ENCODE results near the gene OR10A2.
"Not testable (repeated sequence)": the region's sequence is repeated elsewhere in the genome, so short reads cannot be mapped to it uniquely, and the experiment has no call there.

The OR10A2 gene

GRCh38 chr11:6855971-6856541 lies 6.8 kb upstream of the OR10A2 start:
- H3K9me3 Mint-ChIP-seq: peaks cover 17% of the 10 kb centered on the region
- H3K4me1 Mint-ChIP-seq (ENCODE audit: low read depth): no peaks in the 10 kb centered on the region
- no peak overlapping the region for H3K4me3 Mint-ChIP-seq
- intact Hi-C loops (cut with micrococcal nuclease): no loop called here
- no peak overlapping the region for H3K27ac Mint-ChIP-seq
- no peaks in the 10 kb centered on the region for H3K36me3 Mint-ChIP-seq (ENCODE audit: low read depth)
- H3K27me3 Mint-ChIP-seq: no peaks in the 10 kb centered on the region

GRCh38 chr11:6856871-6857270 lies 6.0 kb upstream of the OR10A2 start:
- no peaks in the 10 kb centered on the region for H3K4me1 Mint-ChIP-seq (ENCODE audit: low read depth)
- no peak overlapping the region for H3K27ac Mint-ChIP-seq
- intact Hi-C loops (cut with micrococcal nuclease): no loop called here
- peaks cover 10% of the 10 kb centered on the region for H3K9me3 Mint-ChIP-seq
- H3K4me3 Mint-ChIP-seq: no peak overlapping the region
- no peaks in the 10 kb centered on the region for H3K27me3 Mint-ChIP-seq
- no peaks in the 10 kb centered on the region for H3K36me3 Mint-ChIP-seq (ENCODE audit: low read depth)

- intact Hi-C loops (cut with micrococcal nuclease): no loop called here
- H3K9me3 Mint-ChIP-seq: no peaks in the 10 kb centered on the region
- peaks cover 5% of the 10 kb centered on the region for H3K4me1 Mint-ChIP-seq (ENCODE audit: low read depth)
- no peak overlapping the region for H3K27ac Mint-ChIP-seq
- no peaks in the 10 kb centered on the region for H3K27me3 Mint-ChIP-seq
- H3K36me3 Mint-ChIP-seq (ENCODE audit: low read depth): no peaks in the 10 kb centered on the region
- H3K4me3 Mint-ChIP-seq: no peak overlapping the region
Measured at GRCh38 chr11:6864438-6864837, 1.6 kb downstream of the OR10A2 start.

GRCh38 chr11:6871278-6871677 lies 8.4 kb downstream of the OR10A2 start:
- no peaks in the 10 kb centered on the region for H3K9me3 Mint-ChIP-seq
- H3K27me3 Mint-ChIP-seq: no peaks in the 10 kb centered on the region
- no peak overlapping the region for H3K27ac Mint-ChIP-seq
- no peaks in the 10 kb centered on the region for H3K4me1 Mint-ChIP-seq (ENCODE audit: low read depth)
- H3K36me3 Mint-ChIP-seq (ENCODE audit: low read depth): no peaks in the 10 kb centered on the region
- H3K4me3 Mint-ChIP-seq: no peak overlapping the region
- intact Hi-C loops (cut with micrococcal nuclease): no loop called here

- intact Hi-C loops (cut with micrococcal nuclease): no loop called here
- H3K36me3 Mint-ChIP-seq (ENCODE audit: low read depth): no peaks in the 10 kb centered on the region
Measured at GRCh38 chr11:6875761-6876160, 12.9 kb downstream of the OR10A2 start.

GRCh38 chr11:6876325-6876724 lies 13.5 kb downstream of the OR10A2 start, which contains the start of gene OR10A4:
Gene OR10A4, plus strand, starts transcription at chr11:6876625. Its CDS starts 23 bp downstream, at chr11:6876648.
- peaks cover 9% of the 10 kb centered on the region for H3K9me3 Mint-ChIP-seq
- no peak within 1 kb of the TSS for H3K4me3 Mint-ChIP-seq
- H3K36me3 Mint-ChIP-seq (ENCODE audit: low read depth): no peaks in the 10 kb centered on the region
- H3K4me1 Mint-ChIP-seq (ENCODE audit: low read depth): no peaks in the 10 kb centered on the region
- no peaks in the 10 kb centered on the region for H3K27me3 Mint-ChIP-seq
- no peak within 1 kb of the TSS for H3K27ac Mint-ChIP-seq
- intact Hi-C loops (cut with micrococcal nuclease): no loop called here

More at GRCh38 chr11:6875761-6876160, 12.9 kb downstream of the OR10A2 start:
- Mint-ChIP-seq H3K9me3 (peaks cover 9% of the 10 kb centered on the region), H3K4me3 (no peak overlapping the region), H3K4me1 (ENCODE audit: low read depth) (no peaks in the 10 kb centered on the region), H3K27me3 (no peaks in the 10 kb centered on the region), H3K27ac (no peak overlapping the region)

GRCh38 chr11:6876914-6877313 lies 14.1 kb downstream of the OR10A2 start:
- H3K4me3 Mint-ChIP-seq: no peak overlapping the region

GRCh38 chr11:6882751-6883150 lies 19.9 kb downstream of the OR10A2 start:
- H3K9me3 Mint-ChIP-seq: no peaks in the 10 kb centered on the region
- intact Hi-C loops (cut with micrococcal nuclease): no loop called here
- H3K36me3 Mint-ChIP-seq (ENCODE audit: low read depth): no peaks in the 10 kb centered on the region
- H3K27ac Mint-ChIP-seq: no peak overlapping the region
- peaks cover 7% of the 10 kb centered on the region for H3K27me3 Mint-ChIP-seq
- H3K4me3 Mint-ChIP-seq: no peak overlapping the region
- no peaks in the 10 kb centered on the region for H3K4me1 Mint-ChIP-seq (ENCODE audit: low read depth)

More at GRCh38 chr11:6876914-6877313, 14.1 kb downstream of the OR10A2 start:
- intact Hi-C loops (cut with micrococcal nuclease): no loop called here
- H3K27me3 Mint-ChIP-seq: no peaks in the 10 kb centered on the region
- H3K36me3 Mint-ChIP-seq (ENCODE audit: low read depth): no peaks in the 10 kb centered on the region
- H3K4me1 Mint-ChIP-seq (ENCODE audit: low read depth): no peaks in the 10 kb centered on the region
- H3K27ac Mint-ChIP-seq: no peak overlapping the region
- peaks cover 9% of the 10 kb centered on the region for H3K9me3 Mint-ChIP-seq

GRCh38 chr11:6887711-6888110 lies 24.9 kb downstream of the OR10A2 start:
- intact Hi-C loops (cut with micrococcal nuclease); H3K4me1 Mint-ChIP-seq (ENCODE audit: low read depth); H3K27me3 Mint-ChIP-seq: not testable (repeated sequence)

GRCh38 chr11:6888830-6889229 lies 26.0 kb downstream of the OR10A2 start:
- no peak overlapping the region for H3K27ac Mint-ChIP-seq
- H3K27me3 Mint-ChIP-seq: peaks cover 4% of the 10 kb centered on the region
- intact Hi-C loops (cut with micrococcal nuclease): no loop called here
- no peak overlapping the region for H3K4me3 Mint-ChIP-seq
- H3K4me1 Mint-ChIP-seq (ENCODE audit: low read depth): no peaks in the 10 kb centered on the region
- H3K9me3 Mint-ChIP-seq: no peaks in the 10 kb centered on the region
- no peaks in the 10 kb centered on the region for H3K36me3 Mint-ChIP-seq (ENCODE audit: low read depth)

More at GRCh38 chr11:6887711-6888110, 24.9 kb downstream of the OR10A2 start:
- H3K27ac Mint-ChIP-seq; H3K4me3 Mint-ChIP-seq; H3K36me3 Mint-ChIP-seq (ENCODE audit: low read depth); H3K9me3 Mint-ChIP-seq: not testable (repeated sequence)

- intact Hi-C loops (cut with micrococcal nuclease): no loop called here
- Mint-ChIP-seq H3K27ac (no peak overlapping the region), H3K27me3 (peaks cover 3% of the 10 kb centered on the region), H3K9me3 (no peaks in the 10 kb centered on the region), H3K4me1 (ENCODE audit: low read depth) (no peaks in the 10 kb centered on the region), H3K36me3 (ENCODE audit: low read depth) (no peaks in the 10 kb centered on the region), H3K4me3 (no peak overlapping the region)
Measured at GRCh38 chr11:6889835-6890234, 27.0 kb downstream of the OR10A2 start.

- H3K4me1 Mint-ChIP-seq (ENCODE audit: low read depth): no peaks in the 10 kb centered on the region
- no peaks in the 10 kb centered on the region for H3K9me3 Mint-ChIP-seq
- no peaks in the 10 kb centered on the region for H3K27me3 Mint-ChIP-seq
- H3K4me3 Mint-ChIP-seq: no peak within 1 kb of the TSS
- intact Hi-C loops (cut with micrococcal nuclease): no loop called here
- no peaks in the 10 kb centered on the region for H3K36me3 Mint-ChIP-seq (ENCODE audit: low read depth)
- H3K27ac Mint-ChIP-seq: no peak within 1 kb of the TSS
Measured at GRCh38 chr11:6892400-6892799, 29.5 kb downstream of the OR10A2 start, which contains the start of gene OR2D2. Gene OR2D2, minus strand, starts transcription at chr11:6892500. Its CDS starts 0 bp downstream, at chr11:6892500.

- Mint-ChIP-seq H3K9me3 (no peaks in the 10 kb centered on the region), H3K36me3 (ENCODE audit: low read depth) (no peaks in the 10 kb centered on the region), H3K27ac (no peak overlapping the region), H3K27me3 (no peaks in the 10 kb centered on the region), H3K4me3 (no peak overlapping the region), H3K4me1 (ENCODE audit: low read depth) (no peaks in the 10 kb centered on the region)
- intact Hi-C loops (cut with micrococcal nuclease): no loop called here
Measured at GRCh38 chr11:6894097-6894496, 31.2 kb downstream of the OR10A2 start.

GRCh38 chr11:6895010-6895409 lies 32.2 kb downstream of the OR10A2 start:
- intact Hi-C loops (cut with micrococcal nuclease): no loop called here
- Mint-ChIP-seq H3K27ac (no peak overlapping the region), H3K27me3 (no peaks in the 10 kb centered on the region), H3K9me3 (no peaks in the 10 kb centered on the region), H3K36me3 (ENCODE audit: low read depth) (no peaks in the 10 kb centered on the region), H3K4me3 (no peak overlapping the region), H3K4me1 (ENCODE audit: low read depth) (no peaks in the 10 kb centered on the region)

GRCh38 chr11:6898911-6899310 lies 36.1 kb downstream of the OR10A2 start:
- intact Hi-C loops (cut with micrococcal nuclease): no loop called here
- Mint-ChIP-seq H3K36me3 (ENCODE audit: low read depth) (no peaks in the 10 kb centered on the region), H3K27me3 (no peaks in the 10 kb centered on the region), H3K4me1 (ENCODE audit: low read depth) (no peaks in the 10 kb centered on the region), H3K27ac (no peak overlapping the region), H3K9me3 (no peaks in the 10 kb centered on the region), H3K4me3 (no peak overlapping the region)
